Stimulated activated CD4-positive, alpha-beta T cell treated with anti-CD3 and anti-CD28 coated beads, Interleukin-15, amount 100 ng/mL, for 24 hours (primary cell): ENCODE data around the gene TFAP2C.
"Not testable (repeated sequence)": the region's sequence is repeated elsewhere in the genome, so short reads cannot be mapped to it uniquely, and the experiment has no call there.

ENCODE experiments used
- DNase-seq: peaks from one replicate; pipeline ENCODE4 v3.0.0-alpha.2; 2020

The TFAP2C gene

DNA sequence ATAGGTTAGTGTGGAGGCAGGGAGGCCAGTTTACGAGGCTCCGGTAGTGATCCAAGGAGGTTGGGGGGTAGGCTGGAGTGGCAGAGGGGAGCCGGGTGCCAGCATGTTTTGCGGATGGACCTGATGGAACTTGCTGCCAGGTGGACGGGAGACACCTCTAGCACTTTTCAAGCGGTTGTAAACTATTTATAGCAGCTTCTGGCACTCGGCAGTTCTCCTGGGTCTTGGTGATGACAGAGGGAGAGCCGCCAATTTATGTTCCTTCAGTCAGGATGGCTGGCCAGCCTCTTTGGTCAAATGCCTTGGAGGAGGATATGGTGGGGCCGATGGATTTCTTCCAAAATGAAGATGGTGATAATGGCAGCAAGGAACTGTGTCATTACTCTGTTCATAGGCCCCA, 28.8 kb downstream of the TFAP2C start:
- no peak for DNase-seq

DNA sequence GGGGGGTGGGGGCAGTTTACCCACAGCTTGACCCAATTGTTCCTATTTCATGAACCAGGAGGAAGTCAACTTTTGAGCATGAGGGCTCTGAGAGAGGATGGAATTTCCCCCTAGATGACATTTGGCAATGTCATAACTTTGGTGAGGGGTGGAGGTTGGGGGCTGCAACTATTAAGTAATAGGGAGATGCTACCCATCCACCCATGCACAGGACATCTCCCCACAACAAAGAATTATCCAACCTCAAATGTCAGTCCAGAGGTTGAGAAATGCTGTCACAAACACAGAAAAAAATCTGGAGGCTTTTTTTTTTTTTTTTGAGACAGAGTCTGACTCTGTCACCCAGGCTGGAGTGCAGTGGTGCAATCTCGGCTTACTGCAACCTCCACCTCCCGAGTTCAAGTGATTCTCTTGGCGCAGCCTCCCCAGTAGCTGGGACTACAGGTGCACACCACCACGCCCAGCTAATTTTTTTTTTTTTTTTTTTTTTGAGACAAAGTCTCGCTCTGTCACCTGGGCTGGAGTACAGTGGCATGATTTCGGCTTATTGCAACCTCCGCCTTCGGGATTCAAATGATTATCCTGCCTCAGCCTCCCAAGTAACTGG, 29.3 kb downstream of the TFAP2C start:
- DNase-seq = not testable (repeated sequence)

DNA sequence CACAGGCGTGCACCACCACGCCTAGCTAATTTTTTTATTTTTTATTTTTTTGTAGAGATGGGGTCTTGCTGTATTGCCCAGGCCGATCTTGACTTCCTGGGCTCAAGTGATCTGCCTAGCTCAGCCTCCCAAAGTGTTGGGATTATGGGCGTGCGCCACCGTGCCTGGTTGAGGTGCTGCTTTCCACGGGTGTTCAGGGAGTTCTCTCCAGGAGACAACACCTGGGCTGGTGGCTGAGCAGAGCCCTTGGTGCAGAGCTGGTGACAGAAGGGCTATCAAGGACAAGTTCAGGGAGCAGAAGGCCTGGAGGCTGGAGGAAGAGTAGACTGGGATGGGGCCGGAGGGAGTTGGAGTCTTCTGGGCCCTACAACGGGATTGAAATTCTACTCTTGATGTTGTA, 34.6 kb downstream of the TFAP2C start:
- DNase-seq = no peak

DNA sequence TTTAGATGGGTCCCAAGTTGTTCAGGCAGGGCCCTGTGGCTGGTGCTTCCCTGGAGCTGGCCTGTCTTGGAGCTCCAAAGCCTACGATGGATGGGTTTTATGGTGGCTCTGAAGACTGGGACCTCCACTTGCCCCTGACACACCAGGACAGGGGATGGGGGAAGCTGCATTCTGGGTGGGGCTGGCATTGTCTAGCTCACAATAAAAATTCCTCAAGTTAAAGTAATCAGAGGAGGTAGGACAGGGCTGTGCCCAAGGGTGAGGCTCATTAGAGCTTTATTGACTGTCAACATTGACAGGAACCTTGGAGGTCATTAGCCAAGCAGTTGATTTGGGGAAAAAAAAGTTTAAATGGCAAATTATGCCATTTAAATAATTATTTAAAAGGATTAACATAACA, 35.7 kb downstream of the TFAP2C start:
- no peak for DNase-seq

DNA sequence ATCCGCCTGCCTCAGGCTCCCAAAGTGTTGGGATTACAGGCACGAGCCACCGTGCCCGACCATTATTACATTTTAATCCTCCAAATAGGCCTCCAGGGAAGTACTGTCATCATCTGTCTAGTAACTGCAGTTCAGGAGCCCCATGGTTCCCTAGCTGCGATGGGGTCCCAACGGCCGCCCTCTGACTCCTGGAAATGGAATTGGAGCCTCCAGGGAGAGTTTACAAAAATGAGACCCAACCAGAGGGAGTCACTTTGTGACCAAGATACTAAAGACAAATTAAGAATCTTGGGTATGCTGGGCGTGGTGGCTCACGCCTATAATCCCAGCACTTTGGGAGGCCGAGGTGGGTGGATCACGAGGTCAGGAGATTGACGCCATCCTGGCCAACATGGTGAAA, 36.7 kb downstream of the TFAP2C start:
- DNase-seq = no peak

DNA sequence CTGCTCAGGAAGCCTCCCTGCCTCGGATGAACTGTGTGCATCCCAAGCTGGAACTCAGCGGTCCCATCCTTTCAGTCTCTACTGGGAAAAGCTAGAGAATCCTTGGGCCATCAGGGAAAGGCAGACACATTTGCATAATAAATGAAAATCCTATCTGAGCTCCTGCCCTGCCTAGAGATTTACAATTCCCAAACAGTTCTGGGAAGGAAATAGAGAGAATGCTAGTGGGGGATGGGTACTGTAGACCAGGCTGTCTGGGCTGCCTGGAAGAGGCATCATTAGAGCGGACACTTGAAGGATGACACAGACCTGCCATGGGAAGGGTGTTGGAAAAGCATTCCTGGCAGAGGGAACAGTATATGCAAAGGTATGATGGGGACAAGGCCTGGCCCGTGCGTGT, 44.3 kb downstream of the TFAP2C start:
- DNase-seq = no peak

DNA sequence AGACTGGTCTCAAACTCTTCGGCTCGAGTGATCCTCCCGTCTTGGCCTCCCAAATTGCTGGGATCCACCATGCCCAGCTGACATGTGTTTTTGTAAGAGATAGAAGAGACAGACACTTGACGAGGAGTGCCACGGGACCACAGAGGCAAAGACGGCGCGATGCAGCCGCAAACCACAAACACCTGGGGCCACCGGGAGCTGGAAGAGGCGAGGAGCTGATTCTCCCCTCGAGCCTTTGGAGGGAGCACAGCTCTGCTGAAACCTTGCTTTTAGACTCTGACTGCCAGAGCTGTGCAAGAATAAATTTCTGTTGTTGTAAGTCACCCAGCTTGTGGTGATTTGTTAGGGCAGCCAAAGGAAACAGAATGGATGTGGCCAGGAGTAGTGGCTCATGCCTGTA, 46.9 kb downstream of the TFAP2C start:
- no peak for DNase-seq

DNA sequence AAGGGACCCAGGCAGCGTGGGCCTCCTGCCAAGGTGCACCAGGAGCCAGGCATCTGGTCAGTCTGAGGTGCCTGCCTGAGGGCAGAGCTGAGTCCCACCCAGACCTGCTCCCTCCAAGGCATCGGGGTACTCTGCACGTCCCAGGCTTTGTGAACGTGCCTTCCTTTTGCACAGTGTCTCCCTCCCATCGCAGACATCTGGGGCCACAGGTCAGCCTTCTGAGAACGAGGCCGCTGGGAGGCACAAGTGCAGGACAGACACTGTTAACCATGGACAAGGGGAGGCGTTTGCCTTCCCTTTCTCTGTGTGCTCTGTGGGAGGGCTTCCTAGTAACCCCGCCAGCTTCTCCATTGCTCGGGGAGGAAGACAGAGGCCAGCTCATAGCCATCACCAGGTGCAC, 47.6 kb downstream of the TFAP2C start:
- DNase-seq = no peak

DNA sequence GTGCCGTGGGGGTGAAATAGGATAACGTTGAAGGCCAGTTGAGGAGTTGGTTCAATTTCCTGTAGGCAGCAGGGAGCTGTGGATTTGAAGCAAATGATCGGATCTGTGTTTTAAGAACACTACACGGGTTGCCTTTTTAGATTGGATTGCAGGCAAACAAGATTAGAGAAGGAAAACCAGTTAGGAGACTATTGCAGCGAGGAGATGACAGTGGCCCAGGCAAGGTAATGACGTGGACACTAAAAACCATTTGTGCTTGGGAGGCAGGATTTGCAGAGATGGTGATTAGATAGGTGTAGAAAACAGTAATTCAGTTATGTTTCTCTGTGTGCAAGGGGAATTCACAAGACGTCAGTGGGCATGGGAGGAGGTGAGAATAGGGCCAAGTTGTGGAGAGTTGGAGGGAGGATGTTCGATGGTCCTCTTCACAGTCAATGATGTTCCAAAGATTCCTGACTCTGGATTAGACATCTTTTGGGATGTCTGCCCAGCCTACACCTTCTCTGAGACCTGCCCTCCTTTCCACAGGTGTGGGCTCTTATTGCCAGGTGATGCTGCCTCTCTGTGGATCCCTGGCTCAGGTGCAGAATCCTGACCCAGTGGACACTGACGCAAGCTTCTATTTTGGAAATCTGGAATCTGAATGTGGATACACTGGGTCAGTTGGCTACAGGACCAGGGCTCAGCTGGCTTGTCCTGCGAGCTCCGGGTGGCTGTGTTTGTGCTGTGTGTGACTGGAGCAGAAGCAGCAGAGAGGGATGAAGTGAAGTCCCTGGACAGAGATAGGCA, 54.2 kb downstream of the TFAP2C start:
- DNase-seq = no peak

DNA sequence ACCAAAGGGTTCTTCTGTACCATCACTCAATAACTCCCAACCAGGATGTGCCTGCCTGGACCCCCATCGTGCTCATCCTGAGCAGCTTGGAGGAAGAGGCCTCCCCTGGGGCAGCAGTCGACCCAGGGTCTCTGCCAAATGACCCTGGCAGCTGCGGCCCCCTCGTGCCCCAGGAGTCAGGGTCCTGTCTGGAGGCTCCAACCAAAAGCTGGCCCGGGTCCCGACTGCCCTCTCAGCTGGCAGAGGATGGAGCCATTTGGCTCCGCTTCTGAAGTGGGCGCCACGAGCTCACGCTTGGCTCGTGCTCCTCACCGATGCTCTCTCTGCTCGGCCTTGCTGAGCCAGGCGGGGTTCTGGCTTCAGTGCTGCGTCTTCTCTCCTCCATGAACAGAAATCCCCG, 56.8 kb downstream of the TFAP2C start:
- DNase-seq = no peak

DNA sequence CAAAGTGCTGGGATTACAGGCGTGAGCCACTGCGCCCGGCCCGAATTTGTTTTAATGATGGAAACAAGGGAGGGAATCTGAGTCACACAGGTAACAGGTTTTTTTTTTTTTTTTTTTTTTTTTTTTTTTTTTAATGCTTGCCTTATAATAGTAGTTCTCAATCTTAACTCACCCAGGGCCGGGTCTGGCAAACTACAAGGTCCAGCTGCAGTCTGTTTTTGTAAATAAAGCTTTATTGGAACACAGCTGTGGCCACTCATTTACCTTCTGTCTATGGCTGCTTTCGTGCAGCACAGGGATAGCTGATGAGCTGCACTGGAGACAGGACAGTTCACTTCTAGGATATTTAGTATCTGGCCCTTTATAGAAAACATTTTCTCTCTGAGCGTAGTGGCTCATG, 58.0 kb downstream of the TFAP2C start:
- DNase-seq = no peak

DNA sequence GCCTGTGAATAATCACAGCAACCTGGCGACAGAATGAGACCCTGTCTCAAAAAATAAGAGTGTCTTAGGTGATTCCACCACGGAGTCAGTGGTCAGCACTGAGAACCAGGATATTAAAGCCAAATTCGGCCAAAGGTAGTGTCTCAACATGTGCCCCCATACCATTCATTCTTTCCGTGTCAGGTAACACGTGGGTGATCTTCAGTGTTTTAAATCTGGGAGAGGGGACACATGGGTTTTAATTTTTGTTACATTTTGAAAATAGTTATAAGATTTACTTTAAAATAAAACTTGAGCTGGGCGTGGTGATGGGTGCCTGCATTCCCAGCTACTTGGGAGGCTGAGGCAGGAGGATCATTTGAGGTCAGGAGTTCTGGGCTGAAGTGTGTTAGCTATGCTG, 59.0 kb downstream of the TFAP2C start:
- DNase-seq = no peak
